HG03575 (cell line): Measurements from ENCODE around the gene RNF208.

Experiments used
- ATAC-seq: cut with Tn5 transposase; IDR thresholded peaks from one replicate; pipeline ENCODE4 v1.9.1; 2021; ENCODE audit not compliant: unreplicated experiment, insufficient number of reproducible peaks, low FRiP score; ENCODE audit errors: extremely low read depth

Gene RNF208

DNA sequence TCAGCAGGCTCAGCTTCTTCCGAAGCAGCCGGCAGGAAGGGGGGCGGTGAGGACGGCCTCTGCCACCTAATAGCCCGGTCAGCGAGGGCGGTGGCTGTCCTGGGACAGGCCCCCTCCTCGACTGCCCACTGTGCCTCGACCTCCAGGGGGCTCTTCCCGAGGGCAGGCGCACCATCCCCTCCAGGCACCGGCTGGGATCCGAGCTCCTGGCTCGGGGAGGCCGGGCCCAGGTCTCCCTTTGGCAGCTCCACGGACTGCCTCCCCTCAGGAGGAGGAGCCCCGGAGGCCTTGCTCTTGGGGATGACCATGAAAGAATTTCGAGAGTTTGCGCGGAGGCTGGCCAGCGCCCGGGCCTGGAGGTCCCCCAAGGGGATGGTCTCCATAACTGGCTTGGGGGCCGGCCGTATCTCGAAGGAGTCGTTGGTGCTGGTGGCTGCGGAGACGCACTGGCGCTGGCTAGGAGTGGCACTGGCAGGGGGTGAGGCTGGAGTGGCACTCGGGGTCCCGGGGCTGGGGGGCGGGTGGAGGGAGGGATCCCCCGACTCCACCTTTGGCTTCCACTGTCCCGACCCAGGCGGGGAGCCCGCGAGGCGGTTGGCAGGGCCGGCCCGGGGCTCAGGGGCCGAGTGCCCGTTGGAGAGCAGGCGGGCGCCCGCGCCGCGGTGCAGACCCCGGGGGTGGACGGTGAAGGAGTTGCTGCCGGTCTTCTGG is 22.5 kb downstream of the RNF208 start:
- no peak for ATAC-seq

DNA sequence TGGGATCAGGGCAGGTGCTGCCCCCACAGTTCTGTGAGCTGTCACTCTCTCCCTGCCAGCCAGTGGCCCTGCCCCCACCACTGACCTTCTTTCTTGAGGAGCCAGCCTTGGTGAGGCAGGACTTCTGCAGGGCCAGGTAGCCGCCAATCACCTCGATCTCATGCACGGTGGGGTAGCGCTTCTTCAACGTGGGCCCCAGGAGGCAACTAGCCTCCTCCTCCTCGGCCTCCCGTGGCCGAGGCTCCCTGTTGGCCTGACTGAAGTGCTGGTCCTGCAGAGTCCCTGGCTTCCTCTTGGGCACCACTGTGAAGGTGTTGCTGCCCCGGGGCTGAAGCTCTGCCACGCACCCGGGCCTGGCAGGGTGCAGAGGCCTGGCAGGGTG is 23.1 kb downstream of the RNF208 start:
- no peak for ATAC-seq

DNA sequence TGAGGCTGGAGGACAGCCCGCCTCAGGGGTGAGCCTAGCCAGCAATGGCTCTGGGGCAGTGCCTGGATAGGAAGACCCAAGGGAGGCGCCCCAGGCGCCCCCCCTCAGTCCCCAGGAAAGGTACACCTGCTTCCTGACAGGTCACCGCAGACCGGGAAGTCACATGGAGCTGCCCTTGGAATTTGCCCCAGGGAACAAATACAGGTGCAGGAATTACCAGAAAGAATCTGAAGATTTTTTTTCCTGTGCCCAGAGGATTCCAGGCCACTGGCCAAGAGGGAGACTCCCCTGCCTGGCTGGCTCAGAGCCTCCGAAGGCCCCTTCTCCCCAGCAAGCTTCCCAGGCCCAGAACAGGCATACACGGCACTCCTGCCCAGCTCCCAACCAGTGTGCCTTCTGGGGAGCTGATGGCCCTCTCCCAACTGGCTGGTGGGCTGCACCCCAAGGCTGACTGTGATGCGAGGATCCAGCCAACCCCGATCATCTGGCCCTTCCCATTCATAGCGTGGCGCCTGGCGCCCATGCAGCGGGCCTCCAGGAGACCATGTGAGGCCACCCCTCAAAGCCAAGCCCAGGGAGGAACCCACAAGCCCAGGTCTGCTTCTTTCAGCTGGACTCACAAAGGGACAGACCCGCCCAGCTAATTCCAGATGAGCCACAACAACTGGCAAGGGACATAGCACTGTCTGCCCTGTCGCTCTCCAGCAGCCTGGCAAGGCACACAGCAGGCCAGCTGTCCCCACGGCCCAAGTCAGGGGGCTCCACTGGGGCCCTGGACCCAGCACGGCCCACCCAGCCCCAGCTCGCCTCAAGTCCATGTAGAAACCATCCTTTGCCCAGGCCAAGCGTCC is 23.8 kb downstream of the RNF208 start:
- no peak for ATAC-seq

DNA sequence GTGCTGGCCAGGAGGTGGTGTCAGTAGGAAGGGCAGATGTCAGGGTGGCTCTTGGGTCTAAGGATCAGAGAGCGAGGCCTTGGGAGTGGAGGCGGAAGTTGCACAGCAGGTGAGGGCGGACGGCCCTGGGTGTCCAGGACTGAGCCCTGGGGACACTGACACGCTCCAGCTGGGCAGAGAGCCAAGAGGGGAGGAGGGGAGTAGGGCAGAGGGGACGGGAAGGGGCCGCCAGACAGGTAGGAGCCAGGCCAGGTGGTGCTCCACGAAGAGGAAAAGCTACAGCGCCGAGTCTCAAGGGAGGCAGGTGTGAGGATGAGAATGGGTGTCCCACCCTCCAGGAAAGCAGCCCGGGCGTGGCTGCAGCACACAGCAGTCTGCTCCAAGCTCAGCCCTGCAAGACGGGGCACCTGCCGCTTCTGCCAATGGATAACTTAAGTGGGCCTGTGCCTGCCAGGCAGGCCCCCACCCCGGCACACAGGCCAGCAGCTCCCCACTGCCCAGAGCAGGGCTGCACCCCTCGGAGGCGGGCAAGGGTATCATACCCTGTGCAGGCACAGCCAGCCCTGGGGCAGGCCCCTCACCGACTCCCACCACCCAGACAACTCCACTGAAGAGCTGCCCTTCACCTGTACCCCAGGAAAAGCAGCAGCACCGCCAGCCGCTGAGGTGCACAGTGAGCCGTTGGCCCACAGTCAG is 26.4 kb downstream of the RNF208 start:
- no peak for ATAC-seq

DNA sequence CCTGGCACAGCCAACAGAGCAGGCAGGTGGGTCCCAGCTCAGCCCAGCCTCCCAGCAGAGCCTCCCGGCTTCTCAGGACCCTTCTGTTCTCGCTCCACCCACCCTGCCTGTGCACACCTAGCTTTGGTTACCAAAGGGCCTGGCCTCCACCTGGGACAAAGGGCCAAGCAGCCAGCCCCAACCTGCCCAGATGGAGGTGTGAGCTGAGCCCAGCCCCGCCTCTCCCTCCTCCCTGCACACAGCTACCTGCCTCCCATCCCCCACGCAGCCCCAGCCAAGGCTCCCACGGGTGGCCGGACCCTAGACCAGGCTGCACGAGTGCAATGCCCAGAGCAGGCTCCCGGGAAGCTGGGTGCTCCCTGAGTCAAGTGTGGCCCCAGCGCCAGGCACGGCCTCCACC is 27.1 kb downstream of the RNF208 start:
- ATAC-seq = no peak

DNA sequence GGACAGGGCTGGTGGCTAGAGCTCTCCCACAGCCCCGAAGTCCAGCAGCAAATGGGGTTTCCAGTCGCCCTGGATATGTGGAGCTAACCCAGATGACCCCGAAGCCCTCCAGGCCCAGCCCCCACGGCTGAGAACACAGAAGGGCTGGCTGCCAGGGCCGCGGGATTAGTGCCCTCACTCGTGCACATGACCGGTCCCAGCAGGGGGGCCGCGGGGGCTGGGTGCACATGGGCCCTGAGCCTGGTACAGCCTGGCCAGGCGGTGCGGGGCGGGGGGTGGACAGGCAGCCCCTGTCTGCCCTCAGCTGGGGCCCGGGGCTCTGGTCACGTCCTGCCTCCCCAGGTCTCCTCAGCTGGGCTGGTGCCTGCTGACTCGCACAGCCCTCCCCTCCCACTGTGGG is 27.7 kb downstream of the RNF208 start:
- no peak for ATAC-seq

DNA sequence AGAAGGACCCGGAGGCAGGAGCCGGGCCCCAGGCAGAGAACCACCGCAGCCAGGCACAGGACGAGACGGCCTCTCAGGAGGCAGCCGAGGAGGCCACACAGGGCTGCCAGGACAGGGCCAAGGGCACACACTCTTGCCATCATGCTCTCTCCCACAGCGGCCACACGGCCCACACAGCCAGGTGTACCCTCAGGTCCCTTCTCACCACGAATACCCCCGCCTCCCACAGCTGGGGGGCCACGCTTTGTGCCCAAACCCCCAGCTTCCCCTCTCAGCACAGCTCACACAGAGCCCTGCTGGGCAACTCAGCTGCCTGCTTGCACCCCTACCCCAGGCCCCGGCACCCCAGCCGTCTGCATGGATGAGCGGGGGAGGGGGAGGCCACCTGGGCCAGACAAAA is 28.3 kb downstream of the RNF208 start:
- ATAC-seq = no peak

DNA sequence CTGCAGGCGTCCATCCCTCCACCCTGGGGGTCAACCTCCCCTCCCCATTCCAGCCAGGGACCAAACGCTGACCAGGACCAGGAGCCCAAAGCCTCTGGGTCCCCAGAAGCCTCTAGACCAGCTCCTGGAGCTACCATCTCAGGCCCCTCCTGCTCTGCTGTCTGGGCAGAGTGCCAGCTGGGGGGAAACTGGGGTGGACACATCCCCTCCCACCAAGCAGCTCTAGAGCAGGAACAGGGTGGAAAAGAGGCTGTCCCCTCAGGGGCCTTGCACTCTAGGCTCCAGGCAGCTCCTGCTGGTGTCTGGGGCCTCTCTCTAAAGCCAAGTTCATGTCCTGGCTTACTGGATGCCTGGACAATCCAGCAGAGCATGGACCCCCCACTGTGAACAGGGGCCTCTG is 29.2 kb downstream of the RNF208 start:
- no peak for ATAC-seq

DNA sequence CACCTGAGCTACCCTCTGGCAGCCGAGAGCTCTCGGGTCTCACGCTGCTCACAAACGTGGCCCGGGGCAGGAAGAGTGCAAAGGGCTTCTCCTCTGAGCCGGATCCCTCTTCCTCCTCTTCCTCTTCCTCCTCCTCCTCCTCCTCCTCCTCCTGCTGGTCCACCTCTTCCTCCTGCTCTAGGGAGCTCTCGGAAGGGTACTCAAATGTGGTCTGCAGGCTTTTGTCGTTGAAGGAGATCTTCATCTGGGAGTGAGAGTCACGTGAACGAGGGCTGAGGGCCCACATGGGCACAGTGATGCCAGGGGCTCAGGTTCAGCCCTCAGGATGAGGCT is 29.6 kb downstream of the RNF208 start:
- no peak for ATAC-seq

DNA sequence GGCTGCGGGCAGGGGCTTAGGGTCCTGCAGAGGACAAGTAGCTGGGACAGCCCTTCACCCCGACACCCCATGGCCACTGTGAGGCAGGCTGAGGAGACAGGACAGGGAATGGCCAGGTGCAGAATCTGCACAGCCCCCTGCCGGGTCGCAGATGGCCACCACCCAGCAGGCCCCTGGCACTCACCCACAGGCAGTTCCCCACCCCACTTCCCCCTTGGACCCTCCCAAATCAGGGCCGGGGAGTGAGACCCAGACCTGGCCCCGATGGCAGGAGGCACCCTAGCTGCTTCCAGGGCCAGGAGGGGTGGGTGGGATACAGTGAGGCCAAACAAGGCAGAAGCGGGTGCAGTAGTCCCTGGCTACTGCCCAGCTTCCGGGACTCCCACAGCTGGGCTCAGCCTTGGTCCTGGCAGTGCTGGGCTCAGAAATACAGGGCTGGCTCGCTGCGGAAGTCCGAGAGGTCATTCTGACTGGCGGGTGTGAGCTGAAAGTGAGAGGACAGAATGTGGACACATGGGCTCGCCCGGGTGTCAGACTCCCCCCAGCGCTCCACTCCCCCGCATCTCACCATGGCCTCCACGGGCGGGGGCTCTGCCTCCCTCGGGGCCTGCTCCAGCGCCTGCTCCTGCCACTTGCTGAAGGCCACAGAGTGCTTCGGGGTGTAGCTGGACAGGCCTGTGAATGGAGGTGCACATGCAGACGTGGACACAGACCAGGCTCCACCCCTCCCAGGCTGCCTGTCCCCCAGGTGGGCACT is 30.2 kb downstream of the RNF208 start:
- no peak for ATAC-seq

DNA sequence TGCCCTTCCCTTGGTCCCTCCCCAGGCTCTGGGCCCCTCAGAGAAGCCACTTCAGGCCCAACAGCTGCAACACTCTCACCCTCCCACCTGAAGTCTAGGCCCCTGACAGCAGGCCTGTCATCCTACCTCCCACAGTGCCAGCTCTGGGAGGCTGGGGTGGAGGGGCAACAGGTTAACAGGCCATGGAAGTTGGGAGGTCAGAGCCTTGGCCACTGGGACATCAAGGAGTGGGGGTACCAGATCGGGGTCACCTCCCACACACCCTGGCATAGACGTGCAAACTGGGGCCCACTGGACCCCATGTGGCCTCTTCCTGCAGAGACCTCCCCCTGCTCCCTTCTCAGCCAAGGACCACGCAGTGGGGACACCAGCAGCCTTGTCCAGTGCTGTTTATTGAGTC is 30.8 kb downstream of the RNF208 start:
- no peak for ATAC-seq

DNA sequence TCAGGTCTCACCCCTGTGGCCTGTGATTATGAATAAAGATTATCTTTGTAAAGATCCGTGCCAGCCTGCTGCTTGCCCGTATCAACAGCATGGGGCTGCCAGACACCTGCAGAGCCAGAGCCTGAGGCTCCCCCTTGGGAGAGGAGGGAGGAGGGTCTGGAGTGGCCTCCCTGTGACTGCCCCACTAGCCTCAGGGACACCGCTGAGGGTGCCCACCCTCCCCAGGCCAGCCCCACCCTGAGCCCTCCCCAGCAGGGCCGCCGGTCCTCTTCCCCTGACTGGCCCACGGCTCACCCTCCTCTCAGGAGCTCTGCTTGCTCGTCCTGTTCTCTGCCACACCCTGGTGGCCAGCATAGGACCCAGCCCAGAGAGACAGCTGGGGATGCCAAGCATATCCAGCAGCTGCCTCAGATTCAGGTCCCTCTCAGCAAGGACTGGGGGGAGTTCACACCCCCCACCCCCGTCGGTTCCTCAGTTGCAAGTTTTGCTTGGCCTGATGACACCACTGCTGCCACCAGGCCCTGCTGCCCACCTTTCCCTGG is 31.7 kb downstream of the RNF208 start:
- ATAC-seq = no peak

DNA sequence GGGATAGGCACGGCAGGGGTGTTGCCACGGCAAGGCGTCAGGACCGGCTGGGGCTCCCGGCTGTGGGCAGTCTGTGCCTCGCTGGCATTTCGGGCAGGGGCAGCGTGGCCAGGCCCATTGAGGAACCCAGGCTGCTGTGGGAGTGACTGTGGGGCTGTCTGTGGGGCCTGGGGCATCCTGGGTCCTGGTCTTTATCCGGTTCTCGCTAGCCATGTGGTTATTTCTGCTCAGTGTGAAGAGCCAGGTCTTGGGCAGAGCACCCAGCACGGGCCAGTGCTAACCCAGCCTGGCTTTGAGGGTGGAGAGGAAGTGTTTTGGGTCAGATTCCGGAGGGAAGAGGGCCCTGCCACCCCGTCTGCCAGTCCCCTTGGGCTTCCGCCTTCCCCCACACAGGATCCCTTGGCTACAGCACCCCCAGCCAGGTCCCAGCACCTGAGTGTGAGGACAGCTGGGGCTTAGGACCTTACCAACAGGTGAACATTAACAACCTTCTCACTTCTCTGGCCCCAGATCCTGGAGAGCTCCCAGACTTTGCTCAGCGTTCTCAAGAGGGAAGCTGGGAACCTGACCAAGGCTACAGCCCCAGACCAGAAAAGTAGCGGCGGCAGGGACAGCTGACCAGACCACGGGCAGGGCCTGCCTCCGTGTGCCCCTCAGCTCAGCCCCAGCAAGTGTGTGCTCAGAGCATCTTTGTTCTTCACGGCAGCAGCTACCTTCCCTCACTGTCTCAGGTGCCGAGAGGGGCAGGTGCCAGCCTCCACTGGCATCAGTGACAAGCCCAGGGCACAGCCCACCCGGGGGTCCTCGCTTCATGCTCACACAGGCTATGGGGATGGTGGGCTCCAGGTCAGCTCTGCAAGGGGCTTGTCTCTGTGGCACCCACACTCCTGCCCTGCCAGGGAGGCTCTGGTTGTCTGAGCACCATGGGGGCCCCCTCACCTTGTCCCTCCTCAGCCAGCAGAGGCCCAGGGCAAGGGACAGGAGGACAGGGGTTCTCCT is 32.4 kb downstream of the RNF208 start:
- ATAC-seq = no peak

DNA sequence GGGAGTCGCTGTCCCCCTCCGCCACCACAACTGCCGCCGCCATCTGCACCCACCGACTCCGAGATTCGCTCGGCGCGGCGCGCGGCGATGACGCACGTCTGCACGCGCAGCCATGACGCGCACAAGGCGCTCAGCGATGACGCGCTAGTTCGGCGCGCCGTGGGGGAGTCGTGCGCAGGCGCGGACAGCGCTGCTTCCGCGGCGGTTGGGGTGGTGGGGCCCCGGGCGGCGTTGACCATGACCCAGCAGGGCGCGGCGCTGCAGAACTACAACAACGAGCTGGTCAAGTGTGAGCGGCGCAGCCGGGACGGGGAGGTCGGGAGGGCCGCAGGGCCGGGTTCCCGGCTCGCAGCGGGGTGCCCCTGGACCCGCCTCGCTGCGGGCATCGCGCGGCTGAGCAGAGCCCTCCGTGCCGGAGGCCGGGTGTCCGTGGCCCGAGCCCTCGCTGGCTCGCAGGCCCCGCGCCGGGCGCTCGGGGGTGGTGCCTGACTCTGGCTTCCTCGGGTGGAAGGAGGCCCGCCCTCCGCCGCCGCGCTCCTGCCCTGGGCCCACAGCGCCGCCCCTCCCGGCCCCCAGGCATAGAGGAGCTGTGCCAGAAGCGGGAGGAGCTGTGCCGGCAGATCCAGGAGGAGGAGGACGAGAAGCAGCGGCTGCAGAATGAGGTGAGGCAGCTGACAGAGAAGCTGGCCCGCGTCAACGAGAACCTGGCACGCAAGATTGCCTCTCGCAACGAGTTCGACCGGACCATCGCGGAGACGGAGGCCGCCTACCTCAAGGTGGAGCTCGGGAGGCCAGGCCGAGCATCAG is 33.3 kb downstream of the RNF208 start, which contains the start of the genes ANAPC2 and SSNA1:
ANAPC2 (minus strand) TSS at position 71 of the 807 bp plus-strand sequence; CDS start at position 43, 28 bp downstream.
SSNA1 (plus strand) TSS at position 187 of the 807 bp plus-strand sequence; CDS start at position 238, 51 bp downstream.
- no peak for ATAC-seq

DNA sequence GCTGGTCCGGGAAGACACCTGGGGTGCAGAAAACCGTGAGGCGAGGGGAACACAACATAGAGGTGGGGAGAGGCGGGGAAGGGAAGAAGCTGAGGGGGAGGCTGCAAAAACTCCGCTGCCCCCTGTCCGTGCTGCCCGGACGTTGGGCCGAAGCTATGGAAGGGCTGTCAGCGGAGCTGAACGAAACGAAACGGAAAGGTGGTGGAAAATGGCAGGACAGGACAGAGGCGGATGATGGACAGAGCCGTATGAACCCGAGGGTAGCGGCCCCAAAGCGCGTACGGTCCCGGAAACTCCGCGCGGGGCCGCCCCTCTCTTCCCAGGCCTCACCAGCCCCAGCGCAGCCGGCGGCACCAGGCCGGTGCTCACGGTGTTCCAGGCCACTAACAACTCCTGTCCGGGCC is 34.0 kb downstream of the RNF208 start:
- no peak for ATAC-seq

DNA sequence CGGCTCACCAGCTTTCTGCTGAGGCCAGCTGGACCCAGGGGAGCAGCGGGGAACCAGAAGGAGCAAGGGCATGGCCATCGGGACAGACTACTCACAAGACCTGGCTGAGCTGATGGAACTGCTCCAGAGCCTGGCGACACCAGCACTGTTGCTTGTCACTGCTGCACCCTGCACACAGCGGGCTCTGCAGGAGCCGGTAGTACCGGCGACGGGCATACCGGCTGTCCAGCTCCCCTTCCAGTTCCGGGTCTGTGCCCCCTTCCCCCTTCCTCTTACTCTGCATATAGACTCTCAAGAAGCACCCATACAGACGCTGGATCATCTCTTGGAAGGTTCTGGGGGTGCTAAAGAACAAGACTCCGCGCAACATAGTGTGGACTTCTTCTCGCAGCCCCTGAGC is 34.7 kb downstream of the RNF208 start:
- no peak for ATAC-seq

DNA sequence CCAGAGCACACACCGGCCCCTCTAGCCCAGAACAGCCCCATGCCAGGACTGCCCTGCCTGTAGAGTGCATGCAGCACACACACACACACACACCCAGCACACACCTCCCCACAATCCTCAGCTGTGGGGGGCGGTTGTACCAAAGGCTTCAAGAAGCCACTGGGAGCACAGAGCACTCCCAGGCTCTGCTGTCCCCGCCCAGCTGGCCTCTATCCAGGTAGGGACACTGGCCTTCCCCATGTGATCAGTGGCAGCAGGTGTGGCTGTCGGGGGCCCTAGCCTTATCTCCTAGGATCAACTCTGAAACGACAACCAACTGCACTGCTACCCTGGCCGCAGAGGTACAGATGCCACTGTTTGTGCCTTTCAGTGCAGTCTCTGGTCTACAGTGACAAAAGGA is 35.7 kb downstream of the RNF208 start:
- ATAC-seq = no peak
